Measurements from ENCODE around the gene PDE2A. TPM values are rescaled to one million over a fixed set of nuclear protein-coding genes. Genes with fewer than 3 reads are reported as not detected.

PDE2A gene
- total and polyA plus RNA-seq, 2 of the 4 experiments (the other 2 are of a cell fraction), result 0.02 TPM; not detected in 1

GRCh38 chr11:72696866-72697700 is 22.9 kb upstream of the PDE2A start:
- H3K4me2 ChIP-seq (ENCODE audit: low read depth, low read length), result no peak overlapping the region
- POLR2A ChIA-PET (ENCODE audit: unreplicated experiment), result interaction anchor here (0.6 kb wide), 1 partner anchor 218 kb away, joined by 3 read pairs; no protein-coding TSS in a partner anchor
- H3K9me1 ChIP-seq (ENCODE audit: insufficient read depth, low read length), result peaks cover 7% of the 10 kb centered on the region; the same call in 1 of the 2 replicates
- no peak overlapping the region for H2BK15ac ChIP-seq (ENCODE audit: low read depth, low read length)
- H3K56ac ChIP-seq (ENCODE audit: extremely low read depth, insufficient read depth, low read length), result no peak overlapping the region
- 79% methylated on average over 12 of the region's 44 CpGs; no CpG with 5 or more reads in 1 of the 2 experiments for WGBS, 2 experiments (ENCODE audit: extremely low coverage in 2 of 2, insufficient read length in 1 of 2)
- dilution Hi-C loops (cut with HindIII; ENCODE audit: low sequenced_read_pairs, unreplicated experiment) (no loop called here), in situ Hi-C loops (cut with MboI; ENCODE audit: low sequenced_read_pairs) (no loop called here), intact Hi-C loops (cut with micrococcal nuclease) (no loop called here)
- no peak overlapping the region for H3K18ac ChIP-seq (ENCODE audit: low read depth, low read length)
- CTCF ChIA-PET, result no interaction called here
- no peaks in the 10 kb centered on the region for H3K9me3 ChIP-seq (ENCODE audit: control insufficient read depth, insufficient read depth, low read length)
- no peak for DNase-seq
- H3K36me3 ChIP-seq (ENCODE audit: control insufficient read depth, insufficient read depth, low read length), result peaks cover 88% of the 10 kb centered on the region
- no peaks in the 10 kb centered on the region for H3K27me3 ChIP-seq (ENCODE audit: control insufficient read depth, insufficient read depth, low read length)
- H3K79me1 ChIP-seq (ENCODE audit: low read depth in 1 of 2, low read length in 2 of 2), result peaks cover 0 to 20% of the 10 kb centered on the region in 2 experiments; a peak in 1 of 4 replicates
- no peak overlapping the region for H3K4ac ChIP-seq (ENCODE audit: low read depth, low read length)
- H2AFZ ChIP-seq (replicated peaks; ENCODE audit: low read length, poor library complexity), result peak overlapping the region; percentile 27
- H4K91ac ChIP-seq (ENCODE audit: insufficient read depth, low read depth, low read length), result no peak overlapping the region
- H3K4me3 ChIP-seq (ENCODE audit: insufficient read depth, low read depth, low read length), result no peak overlapping the region
- ATAC-seq (ENCODE audit: low read depth), result peak; percentile 67
- no peak overlapping the region for H3K14ac ChIP-seq (replicated peaks; ENCODE audit: low read depth, low read length)
- no peak overlapping the region for H3K9ac ChIP-seq (ENCODE audit: low read depth, low read length)
- no peak overlapping the region for H4K8ac ChIP-seq (ENCODE audit: low read depth in 2 of 2, low read length in 2 of 2)
- H4K5ac ChIP-seq (ENCODE audit: low read depth, low read length), result no peak overlapping the region
- BruUV-seq (replicated peaks), result no TSS peak
- H2BK5ac ChIP-seq (ENCODE audit: low read depth, low read length, poor library complexity, severe bottlenecking), result no peak overlapping the region
- no peak overlapping the region for H2BK20ac ChIP-seq (ENCODE audit: low read depth, low read length)
- no peak overlapping the region for H3K27ac ChIP-seq (ENCODE audit: insufficient read depth, low read length)
- H4K20me1 ChIP-seq (ENCODE audit: insufficient read depth, low read length), result peaks cover 10% of the 10 kb centered on the region
- H3K23ac ChIP-seq (ENCODE audit: low read depth, low read length), result no peak overlapping the region
- H3K4me1 ChIP-seq (ENCODE audit: control insufficient read depth, insufficient read depth, low read length), result peaks cover 3% of the 10 kb centered on the region; the same call in 1 of the 2 replicates
- peak overlapping the region; percentile 19 for H2AK9ac ChIP-seq (replicated peaks; ENCODE audit: low read depth, low read length, poor library complexity)
- TF ChIP-seq MXI1 (IDR thresholded peaks at IDR 0.05; ENCODE audit: borderline replicate concordance, low read depth, low read length) (no peak), MAFK (IDR thresholded peaks at IDR 0.05; ENCODE audit: low read depth, low read length) (no peak), RAD21 (IDR thresholded peaks at IDR 0.05; ENCODE audit: low read length) (no peak), CHD1 (IDR thresholded peaks at IDR 0.05; ENCODE audit: low read depth, low read length) (no peak), POLR2A (IDR thresholded peaks at IDR 0.05; ENCODE audit: low read depth, low read length) (no peak), CEBPB (IDR thresholded peaks at IDR 0.05; ENCODE audit: low read depth, low read length) (no peak), SMC3 (IDR thresholded peaks at IDR 0.05; ENCODE audit: low read depth, low read length) (no peak)
- TF ChIP-seq, protein P1, sequence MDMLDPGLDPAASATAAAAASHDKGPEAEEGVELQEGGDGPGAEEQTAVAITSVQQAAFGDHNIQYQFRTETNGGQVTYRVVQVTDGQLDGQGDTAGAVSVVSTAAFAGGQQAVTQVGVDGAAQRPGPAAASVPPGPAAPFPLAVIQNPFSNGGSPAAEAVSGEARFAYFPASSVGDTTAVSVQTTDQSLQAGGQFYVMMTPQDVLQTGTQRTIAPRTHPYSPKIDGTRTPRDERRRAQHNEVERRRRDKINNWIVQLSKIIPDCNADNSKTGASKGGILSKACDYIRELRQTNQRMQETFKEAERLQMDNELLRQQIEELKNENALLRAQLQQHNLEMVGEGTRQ (IDR thresholded peaks at IDR 0.05; ENCODE audit: low read depth, low read length), result no peak
- TF ChIP-seq, protein P2, sequence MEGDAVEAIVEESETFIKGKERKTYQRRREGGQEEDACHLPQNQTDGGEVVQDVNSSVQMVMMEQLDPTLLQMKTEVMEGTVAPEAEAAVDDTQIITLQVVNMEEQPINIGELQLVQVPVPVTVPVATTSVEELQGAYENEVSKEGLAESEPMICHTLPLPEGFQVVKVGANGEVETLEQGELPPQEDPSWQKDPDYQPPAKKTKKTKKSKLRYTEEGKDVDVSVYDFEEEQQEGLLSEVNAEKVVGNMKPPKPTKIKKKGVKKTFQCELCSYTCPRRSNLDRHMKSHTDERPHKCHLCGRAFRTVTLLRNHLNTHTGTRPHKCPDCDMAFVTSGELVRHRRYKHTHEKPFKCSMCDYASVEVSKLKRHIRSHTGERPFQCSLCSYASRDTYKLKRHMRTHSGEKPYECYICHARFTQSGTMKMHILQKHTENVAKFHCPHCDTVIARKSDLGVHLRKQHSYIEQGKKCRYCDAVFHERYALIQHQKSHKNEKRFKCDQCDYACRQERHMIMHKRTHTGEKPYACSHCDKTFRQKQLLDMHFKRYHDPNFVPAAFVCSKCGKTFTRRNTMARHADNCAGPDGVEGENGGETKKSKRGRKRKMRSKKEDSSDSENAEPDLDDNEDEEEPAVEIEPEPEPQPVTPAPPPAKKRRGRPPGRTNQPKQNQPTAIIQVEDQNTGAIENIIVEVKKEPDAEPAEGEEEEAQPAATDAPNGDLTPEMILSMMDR (conservative IDR thresholded peaks at IDR 0.05; ENCODE audit: low read depth, low read length), result no peak
- H2BK120ac ChIP-seq (ENCODE audit: low read depth, low read length), result no peak overlapping the region
- H2AK5ac ChIP-seq (ENCODE audit: low read depth, low read length), result no peak overlapping the region

Data from IMR-90 (cell line).